ENCODE measurements around the gene DLGAP1. TPM values are rescaled to one million over a fixed set of nuclear protein-coding genes. Genes with fewer than 3 reads are reported as not detected.

The DLGAP1 gene
- total and polyA plus RNA-seq, 2 of the 8 experiments (the other 6 are each of a cell fraction or from before 2014, with no cell fraction given) = 11.8 to 16.9 TPM

DNA sequence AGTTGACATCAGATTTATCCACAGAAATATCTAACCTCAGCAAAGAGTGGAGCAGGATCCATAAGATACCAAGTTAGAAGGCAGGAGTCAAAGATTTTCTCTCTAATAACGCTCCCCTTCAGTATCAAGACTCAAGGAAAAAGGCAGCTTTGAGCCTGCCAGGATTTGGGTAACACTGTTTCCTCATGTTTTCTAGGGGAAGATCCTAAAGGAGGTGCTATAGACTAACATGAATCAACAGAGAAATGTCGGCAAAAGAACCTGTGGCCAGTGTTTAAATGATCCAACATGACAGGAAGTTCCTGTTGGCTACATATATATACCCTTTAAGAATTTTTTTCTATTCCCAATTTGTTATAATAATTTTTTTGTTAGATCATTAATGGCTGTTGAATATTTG, 602.8 kb downstream of the DLGAP1 start:
- H3K23me2 ChIP-seq (ENCODE audit: low read depth, low read length) = no peaks in the 10 kb centered on the region
- no peaks in the 10 kb centered on the region for H3K27me3 ChIP-seq (replicated peaks in 1 of 4; ENCODE audit: control insufficient read depth in 3 of 4, extremely low read depth in 1 of 4, insufficient read depth in 3 of 4, low read length in 3 of 4)
- no peak overlapping the region for H3K9ac ChIP-seq (replicated peaks in 1 of 4; ENCODE audit: extremely low read depth in 1 of 4, low read depth in 3 of 4, low read length in 3 of 4)
- H3K79me2 ChIP-seq (ENCODE audit: control insufficient read depth in 1 of 2, insufficient read depth in 2 of 2, low read length in 2 of 2) = no peaks in the 10 kb centered on the region
- no peak overlapping the region for H3K18ac ChIP-seq (ENCODE audit: extremely low read depth, low read length)
- no peak for DNase-seq (ENCODE audit: low read depth in 1 of 2, low spot score in 2 of 2)
- H4K20me1 ChIP-seq (replicated peaks in 1 of 2; ENCODE audit: control insufficient read depth in 1 of 2, insufficient read depth in 2 of 2, low read length in 2 of 2) = no peaks in the 10 kb centered on the region
- H4K91ac ChIP-seq (replicated peaks; ENCODE audit: insufficient read length, low read length) = no peak overlapping the region
- H3K23ac ChIP-seq (ENCODE audit: insufficient read length) = no peak overlapping the region
- no peak overlapping the region for H2AK5ac ChIP-seq (ENCODE audit: low read depth, low read length)
- no peak overlapping the region for H4K5ac ChIP-seq (ENCODE audit: insufficient read length, low read depth, low read length)
- no peak overlapping the region for H2BK12ac ChIP-seq (ENCODE audit: low read depth, low read length)
- FAIRE-seq = peak; percentile 7
- no peak overlapping the region for H2BK20ac ChIP-seq (ENCODE audit: low read length)
- TF ChIP-seq CTCF (IDR thresholded peaks at IDR 0.05; ENCODE audit: control extremely low read depth in 1 of 3, insufficient read depth in 1 of 3, low read depth in 1 of 3, low read length in 3 of 3) (peak in 2 of 3 experiments; percentile 28 to 33; a peak in 2 of 4 replicates), RAD21 (IDR thresholded peaks at IDR 0.05 in 1 of 2, conservative IDR thresholded peaks at IDR 0.05 in 1 of 2; ENCODE audit: low read depth in 2 of 2, low read length in 2 of 2) (peak; percentile 49 to 59; a peak in 3 of 4 replicates), CBX5 (IDR thresholded peaks at IDR 0.05; ENCODE audit: low read depth, low read length) (no peak)
- no peaks in the 10 kb centered on the region for H3K36me3 ChIP-seq (ENCODE audit: control insufficient read depth in 2 of 4, insufficient read depth in 4 of 4, low read length in 3 of 4)
- no peaks in the 10 kb centered on the region for H3K79me1 ChIP-seq (ENCODE audit: low read depth, low read length)
- no peak overlapping the region for H3K56ac ChIP-seq (replicated peaks; ENCODE audit: insufficient read length, low read depth, low read length)
- no peak overlapping the region for H4K8ac ChIP-seq (ENCODE audit: extremely low read depth, insufficient read depth, low read length)
- no peak overlapping the region for H3K4ac ChIP-seq (replicated peaks; ENCODE audit: insufficient read length, low read depth, low read length)
- WGBS, 2 experiments (ENCODE audit: extremely low coverage in 1 of 2, insufficient coverage in 1 of 2, insufficient read length in 1 of 2, insufficient replicate concordance in 2 of 2, low coverage in 1 of 2, low lambda C conversion rate in 2 of 2, missing lambda C conversion rate in 1 of 2) = 91% methylated on average over 2 of the region's 2 CpGs; no CpG with 5 or more reads in 1 of the 2 experiments
- no peak overlapping the region for H3K4me2 ChIP-seq (ENCODE audit: insufficient read depth in 1 of 2, low read depth in 2 of 2, low read length in 2 of 2)
- H2BK15ac ChIP-seq (ENCODE audit: low read length) = no peak overlapping the region
- ChIA-PET CTCF (ENCODE audit: partially characterized antibody) (interaction anchor here (1.3 kb wide), 1 partner anchor 80 kb away, joined by 7 read pairs; no protein-coding TSS in a partner anchor), POLR2A (ENCODE audit: partially characterized antibody) (no interaction called here)
- no peak overlapping the region for H2BK120ac ChIP-seq (replicated peaks; ENCODE audit: low read depth, low read length)
- no peak overlapping the region for H3K14ac ChIP-seq (ENCODE audit: insufficient read length)
- no peak overlapping the region for H3K4me3 ChIP-seq (ENCODE audit: extremely low read depth in 1 of 4, insufficient read depth in 2 of 4, low read depth in 3 of 4, low read length in 4 of 4)
- H3K9me3 ChIP-seq (ENCODE audit: insufficient read depth in 2 of 2, low read depth in 1 of 2, low read length in 1 of 2) = no peaks in the 10 kb centered on the region
- H3K27ac ChIP-seq (ENCODE audit: low read depth, low read length) = no peak overlapping the region
- no peak overlapping the region for H2BK5ac ChIP-seq (ENCODE audit: low read depth, low read length)
- no peak overlapping the region for H2AFZ ChIP-seq (ENCODE audit: low read length)
- H3K4me1 ChIP-seq (replicated peaks in 1 of 4; ENCODE audit: control insufficient read depth in 3 of 4, insufficient read depth in 4 of 4, low read length in 3 of 4) = no peaks in the 10 kb centered on the region
